NCI-H2029 treated with DMSO at 0.1 percent for 48 hours (cell line): Measurements from ENCODE around the gene PTGES2.

ENCODE experiments used
- DNase-seq: peaks from one replicate; lab custom pipeline; 2025; lab: John Stamatoyannopoulos, UW

PTGES2 gene

DNA sequence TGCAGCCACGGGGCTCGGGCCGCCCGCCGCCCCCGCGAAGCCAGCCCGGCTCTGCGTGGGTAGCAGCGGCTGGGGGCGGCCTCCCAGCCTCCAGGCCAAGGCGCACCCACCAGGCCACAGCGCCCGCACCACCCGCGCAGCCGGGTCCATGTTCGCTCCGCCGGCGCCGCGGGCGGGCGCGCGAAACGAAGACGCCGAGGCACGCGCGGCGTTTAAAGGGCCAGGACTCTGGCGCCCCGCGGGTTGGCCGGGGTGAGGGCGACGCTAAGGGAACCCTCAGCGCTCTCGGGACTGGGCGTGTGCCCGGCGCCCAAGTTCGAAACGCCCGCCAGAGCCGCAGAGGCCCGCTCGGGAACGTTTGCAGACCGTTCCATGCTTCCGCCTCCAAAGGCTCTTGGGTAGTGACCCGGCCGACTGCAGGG, at the start of gene PTGES2:
Gene PTGES2, minus strand, starts transcription at position 162 of the 422 bp plus-strand sequence. Its CDS starts 12 bp downstream, at position 150.
- DNase-seq: peak; percentile 61

DNA sequence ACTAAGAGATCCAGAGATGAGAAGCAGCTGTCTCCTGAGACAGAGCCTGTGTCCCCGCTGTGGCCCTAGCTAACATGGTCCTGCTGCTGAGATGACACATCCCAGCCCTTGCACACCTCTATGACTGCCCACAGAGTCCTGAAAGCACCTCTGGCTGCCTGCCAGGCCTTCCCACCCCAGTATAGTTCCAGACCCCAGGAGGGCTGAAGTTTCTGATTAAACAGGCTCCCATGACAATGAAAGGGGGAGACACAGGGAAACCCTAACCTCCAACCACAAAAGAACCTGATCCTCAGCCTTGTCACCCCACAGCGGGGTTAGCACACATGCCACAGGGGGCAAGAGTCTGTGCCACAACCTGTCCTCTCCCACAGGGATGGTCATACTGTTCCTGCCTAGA, 48.2 kb upstream of the PTGES2 start:
- DNase-seq: no peak

DNA sequence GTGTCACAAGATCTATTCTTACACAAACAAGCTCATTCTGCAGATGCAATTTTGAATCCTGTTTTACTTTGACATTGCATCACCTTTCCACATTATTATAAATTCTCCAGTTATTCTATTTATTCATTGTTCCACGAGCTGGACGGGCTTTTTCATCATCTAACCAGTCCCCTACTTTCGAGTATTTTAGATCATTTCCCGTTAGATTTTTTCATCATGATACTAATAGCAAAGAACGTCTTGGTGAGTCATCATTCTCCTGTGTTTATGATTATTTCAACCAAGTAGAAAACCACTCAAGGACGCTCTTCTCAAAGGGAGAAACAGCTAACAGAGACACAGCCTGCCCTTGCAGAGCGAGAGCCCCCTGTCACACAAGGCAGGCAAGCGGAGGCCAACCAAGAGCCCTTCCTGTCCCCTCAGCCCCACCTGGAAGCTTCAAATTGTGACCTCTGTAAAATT, 47.6 kb upstream of the PTGES2 start:
- DNase-seq: no peak

DNA sequence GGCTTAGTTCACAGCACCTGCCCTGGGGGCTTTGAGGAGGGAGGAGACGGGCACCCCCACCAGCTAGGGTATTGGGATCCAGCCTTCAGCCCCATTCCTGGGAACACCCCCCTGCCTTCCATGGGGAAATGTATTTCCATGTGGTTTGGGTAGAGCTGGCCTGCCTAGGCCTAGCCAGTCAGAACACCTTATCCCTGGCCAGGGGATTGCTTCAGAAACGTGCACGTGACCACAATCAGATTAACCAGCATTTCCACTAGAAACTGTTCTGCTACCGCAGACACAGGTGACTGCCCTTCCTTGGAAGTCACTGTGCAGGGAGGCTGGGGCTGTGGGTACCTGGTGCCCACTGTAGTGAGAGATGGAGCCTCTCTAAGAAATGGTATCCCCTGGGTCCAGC, 46.5 kb upstream of the PTGES2 start:
- DNase-seq: no peak

DNA sequence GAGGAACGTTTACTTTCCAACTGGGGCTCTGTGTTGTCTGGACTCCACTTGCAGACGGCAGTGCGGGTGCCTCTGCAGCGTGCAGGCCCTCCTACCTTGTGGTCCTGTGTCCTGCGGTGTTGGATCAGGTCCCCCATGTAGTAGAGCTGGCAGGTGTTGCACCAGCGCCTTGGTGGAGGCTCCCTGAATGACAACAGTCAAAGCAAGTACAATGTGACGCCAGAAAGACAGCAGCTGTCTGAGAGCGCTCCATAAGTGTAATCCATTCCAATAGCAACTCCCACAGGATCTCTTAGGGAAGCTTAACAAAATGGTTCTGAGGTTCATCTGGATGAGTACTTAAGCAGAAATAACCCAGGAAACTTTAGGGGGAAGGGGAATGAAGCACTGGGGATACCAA, 42.4 kb upstream of the PTGES2 start:
- no peak for DNase-seq

DNA sequence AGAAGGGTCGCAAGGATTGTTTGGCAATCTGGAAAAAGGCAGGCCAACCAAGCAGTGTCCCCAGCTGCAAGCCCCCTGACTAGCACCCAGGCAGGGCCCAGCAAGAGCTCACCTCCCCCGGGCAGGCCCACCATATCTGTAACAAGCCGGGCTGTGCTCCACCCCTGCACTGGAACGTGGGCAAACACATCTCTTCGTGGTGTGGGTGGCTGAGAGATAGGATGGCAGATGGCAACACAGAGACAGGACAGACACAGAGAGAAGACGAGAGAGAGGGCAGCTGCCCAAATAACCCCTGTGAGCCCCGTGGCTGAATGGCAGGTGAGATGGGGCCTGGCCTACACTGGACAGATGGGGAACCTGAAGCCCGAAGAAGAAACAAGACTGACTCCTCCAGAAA, 42.0 kb upstream of the PTGES2 start:
- DNase-seq: no peak

DNA sequence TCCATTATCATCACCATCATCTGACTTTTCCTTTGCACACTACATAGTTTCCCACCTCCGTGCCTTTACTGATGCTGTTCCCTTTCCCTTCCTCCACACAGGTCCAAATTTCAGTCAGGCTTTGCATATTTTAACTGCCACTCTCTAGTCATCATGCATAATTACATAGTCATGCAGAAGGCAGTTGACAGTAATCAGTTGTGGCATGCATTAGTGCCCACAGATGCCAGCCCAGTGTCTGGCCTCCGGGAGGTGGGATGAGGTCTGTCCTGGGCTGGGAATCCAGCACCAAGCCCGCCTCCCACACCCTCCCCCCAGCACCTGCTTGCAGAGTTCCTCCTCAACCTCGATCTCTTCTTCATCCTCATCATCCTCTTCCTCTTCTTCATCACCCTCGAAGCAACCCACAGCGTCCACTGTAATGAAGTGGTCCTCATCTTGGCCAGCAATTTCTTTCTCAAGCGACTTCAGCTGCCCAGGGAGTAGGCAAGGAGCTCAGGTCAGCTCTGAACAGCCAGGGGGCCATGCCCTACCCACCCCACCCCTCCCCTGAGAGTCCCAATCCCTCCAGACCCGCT, 41.3 kb upstream of the PTGES2 start:
- DNase-seq: no peak

DNA sequence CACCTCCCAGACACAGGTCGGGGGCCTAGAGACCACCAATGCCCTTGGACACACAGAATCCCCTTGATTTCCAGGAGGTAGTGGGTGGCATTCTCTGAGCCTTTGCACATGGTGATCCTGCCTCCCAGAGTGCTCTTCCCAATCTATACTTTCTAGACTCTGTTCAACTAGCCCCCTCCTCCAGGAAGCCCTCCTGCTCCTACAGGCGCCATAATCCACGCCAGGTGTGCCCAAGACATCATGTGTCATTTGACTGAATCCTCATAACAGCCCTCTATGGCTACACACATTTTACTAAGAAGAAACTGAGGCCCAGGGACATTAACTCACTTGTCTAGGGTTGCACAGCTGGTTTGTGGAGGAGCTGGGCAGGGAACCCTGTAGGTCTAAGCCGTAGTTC, 39.7 kb upstream of the PTGES2 start:
- no peak for DNase-seq

DNA sequence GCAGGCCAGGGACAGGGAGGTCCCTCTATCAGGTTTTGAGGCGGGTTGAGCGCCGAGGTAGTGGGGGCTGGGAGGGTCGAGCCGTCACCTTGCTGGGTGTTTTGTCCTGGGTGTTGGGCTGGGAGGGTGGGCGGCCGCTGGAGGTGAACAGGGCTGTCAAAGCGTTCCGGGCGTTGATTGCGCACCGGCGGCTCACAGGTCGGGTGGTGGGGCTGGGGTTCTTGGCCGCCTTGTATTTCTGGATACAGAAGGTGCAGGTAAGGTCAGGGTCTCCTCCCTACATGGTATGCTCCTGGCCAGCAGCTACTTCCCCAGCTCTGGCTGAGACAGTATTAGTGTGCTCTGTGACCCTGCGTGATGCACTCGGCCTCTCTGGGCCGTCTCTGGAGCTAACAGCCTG, 38.6 kb upstream of the PTGES2 start:
- DNase-seq: no peak

DNA sequence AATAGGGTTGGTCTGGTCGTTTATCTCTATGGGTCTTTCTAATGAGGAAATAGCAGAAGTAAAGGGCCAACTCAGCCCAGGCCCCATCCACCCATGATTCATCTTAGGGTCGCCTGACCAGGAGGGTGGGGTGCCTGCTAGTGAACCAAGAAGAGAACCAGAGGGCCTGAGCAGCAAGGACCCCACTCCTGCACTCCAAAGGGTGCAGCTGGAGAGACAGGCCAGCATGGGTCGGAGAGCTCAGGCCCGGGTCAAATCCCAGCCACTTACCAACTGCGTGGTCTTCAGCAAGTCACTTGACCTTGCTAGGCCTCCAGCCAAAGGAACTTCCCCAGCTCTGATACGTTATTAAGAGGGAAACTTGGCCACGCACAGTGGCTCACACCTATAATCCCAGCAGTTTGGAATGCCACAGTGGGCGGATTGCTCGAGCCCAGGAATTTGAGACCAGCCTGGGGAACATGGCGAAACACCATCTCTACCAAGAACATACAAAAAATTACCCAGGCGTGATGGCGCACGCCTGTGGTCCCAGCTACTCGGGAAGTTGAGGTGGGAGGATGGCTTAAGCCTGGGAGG, 36.9 kb upstream of the PTGES2 start:
- DNase-seq: no peak

DNA sequence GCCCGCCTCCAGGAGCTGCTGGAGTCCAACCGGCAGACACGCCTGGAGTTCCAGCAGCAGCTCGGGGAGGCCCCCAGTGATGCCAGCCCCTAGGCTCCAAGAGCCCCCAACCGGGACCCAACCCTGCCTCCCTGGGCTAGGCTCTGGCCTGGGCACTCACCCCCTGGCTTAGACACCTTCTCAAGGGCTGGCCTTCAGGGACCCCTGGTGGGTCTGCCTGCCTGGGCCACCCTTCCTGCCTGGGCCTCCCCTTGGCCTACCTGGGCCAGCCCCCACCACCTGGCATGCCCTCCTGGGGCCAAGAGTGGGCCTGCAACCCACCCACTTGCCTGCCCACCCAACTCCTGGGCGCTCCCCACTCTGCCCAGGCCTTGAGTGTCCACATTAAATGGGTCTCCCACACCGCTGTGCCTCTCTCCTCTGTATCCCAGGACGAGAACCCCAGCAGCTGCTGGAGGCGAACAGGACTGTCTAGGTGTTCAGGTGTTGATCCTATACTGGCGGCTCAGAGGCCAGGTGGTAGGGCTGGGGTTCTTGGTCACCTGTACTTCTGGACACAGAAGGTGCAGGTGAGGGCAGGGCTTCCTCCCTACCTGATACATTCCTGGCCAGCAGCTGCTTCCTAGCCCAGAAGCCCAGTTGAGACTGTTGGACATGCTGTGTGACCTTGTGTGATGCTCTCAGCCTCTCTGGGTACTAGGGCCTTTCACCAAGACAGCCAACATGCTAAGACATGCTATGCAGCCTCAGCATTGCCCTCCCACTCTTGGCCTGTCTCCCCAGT, 36.2 kb upstream of the PTGES2 start:
- DNase-seq: no peak

DNA sequence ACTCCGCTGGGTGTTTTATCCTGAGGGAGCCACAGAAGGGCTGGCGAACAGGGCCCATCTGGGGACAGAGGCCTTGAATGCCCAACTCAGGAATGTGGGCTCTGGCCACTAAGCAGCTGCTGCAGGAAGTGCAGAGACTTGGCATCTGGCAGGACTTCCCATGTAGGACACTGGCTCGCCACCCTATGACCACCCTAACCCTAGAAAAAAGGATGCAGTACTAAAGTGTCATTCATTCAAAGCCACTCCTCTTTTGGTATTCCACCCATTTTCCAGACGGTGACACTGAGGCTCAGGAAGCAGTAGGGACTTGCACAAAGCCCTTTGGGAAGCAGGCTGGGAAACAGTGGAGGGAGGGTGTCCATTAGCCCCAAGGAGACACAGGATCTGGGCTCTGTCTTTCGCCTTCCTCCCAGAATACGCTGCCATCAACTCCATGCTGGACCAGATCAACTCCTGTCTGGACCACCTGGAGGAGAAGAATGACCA, 35.5 kb upstream of the PTGES2 start:
- DNase-seq: no peak

DNA sequence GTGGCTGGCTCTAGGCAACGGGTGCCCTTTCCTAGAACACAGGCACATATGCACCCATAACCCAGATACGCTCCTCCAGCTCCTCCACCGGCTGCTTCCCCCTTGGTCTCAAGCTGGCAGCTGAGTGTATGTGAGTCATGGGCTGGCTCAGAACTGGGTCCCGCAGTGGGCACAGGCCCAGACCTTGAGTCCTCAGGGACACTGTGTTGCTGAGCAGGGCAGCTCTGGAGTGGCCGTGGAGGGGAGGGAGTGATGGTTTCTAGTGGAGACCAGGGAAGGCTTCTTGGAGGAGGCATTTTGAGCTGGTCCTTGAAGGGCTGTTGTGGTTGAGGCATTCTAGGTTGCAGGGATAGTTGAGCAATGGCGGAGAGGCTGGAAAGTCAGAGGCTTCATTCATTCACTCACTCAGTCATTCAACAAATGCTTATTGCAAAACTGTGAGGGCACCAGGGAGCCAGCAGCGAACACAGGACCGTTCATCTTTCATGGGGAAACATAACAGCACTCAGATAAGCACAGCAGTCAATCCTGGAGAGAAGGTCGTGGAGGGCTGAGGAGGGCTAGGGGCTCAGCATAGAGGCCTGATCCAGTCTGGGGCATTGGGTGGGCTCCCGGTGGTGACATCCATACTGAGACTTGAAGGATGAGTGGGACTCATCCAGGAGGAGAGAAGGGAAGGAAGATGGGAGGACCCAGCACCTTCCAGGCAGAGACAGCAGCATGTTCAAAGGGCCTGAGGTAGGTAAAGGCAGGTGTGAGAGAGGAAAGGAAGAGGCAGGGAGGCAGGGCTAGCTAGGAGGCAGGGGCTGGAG, 34.9 kb upstream of the PTGES2 start:
- no peak for DNase-seq

DNA sequence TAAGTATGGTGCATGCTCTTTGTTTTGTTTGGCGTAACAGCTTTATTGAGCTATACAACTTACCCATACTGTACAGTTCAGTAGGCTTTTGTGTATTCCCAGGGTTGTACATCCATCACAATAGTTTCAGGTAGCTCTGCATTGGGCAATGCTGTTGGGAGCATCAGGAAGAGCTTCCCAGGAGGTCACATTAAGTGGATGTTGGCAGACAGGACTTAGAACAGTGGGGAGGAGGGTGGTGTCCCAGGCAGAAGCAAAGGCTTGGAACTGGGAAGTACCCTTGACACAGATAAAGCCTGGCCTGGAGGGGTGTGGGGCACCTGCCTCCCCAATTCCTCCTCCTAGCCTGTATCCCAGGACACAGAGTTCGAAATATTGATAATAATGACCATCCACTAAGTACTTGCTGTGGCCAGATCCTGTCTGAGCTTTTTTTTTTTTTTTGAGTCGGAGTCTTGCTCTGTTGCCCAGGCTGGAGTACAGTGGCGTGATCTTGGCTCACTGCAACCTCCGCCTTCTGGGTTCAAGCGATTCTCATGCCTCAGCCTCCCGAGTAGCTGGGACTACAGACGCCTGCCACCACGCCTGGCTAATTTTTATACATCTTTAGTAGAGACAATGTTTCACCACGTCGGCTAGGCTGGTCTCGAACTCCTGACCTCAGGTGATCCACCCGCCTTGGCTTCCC, 33.8 kb upstream of the PTGES2 start:
- peak; percentile 0 for DNase-seq

DNA sequence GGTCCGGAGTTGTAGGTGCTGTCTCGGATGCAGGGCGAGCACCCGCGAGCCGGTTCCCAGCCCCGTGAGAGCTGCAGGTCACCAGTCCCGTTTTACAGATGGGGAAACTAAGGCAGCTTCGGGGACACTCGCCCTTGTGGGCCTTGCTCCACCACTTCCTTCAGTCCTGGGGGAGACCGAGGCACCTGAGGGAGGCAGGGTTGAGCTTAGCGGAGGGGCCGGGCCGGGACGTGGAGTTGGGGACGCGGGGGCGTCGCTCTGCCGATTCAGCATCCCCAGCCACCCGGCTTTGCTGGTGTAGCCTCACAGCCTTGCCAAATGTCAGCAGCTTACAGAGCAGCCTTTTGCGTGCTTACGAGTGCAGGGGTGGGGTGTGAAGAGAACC, 33.1 kb upstream of the PTGES2 start:
- no peak for DNase-seq

DNA sequence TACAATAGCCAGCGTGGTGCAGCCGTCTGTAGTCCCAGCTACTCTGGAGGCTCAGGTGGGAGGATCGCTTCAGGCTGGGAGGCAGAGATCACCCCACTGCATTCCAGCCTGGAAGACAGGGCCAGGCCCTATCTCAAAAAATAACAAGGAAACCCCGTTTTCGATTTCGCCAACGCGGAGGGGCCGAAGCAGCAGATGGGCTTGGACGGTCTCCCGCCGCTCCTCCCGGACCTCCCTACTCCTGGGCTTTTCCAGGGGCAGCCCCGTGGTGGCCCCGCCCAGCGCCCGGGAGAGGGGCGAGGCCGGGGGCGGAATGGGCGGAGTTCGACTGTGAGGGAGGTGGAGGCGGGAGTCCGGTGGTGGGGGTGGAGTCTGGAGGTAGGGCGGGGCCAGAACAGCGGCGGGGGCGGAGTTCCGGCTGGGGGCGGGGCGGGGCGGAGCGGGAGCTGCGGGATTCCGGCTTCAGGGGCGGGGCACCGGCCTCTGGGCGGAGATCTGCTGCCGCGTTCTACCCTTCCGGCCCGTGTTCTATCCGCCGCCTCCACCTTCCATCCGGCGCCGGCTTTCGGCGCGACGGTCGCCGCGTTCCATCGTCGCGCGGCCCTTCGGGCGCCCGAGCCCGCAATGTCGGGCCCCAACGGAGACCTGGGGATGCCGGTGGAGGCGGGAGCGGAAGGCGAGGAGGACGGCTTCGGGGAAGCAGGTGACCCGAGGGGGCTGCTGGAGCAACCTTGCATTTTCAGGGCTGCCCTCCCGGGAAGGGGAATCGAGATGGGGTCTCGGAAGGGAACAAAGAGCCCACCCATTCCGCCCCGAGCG, 32.5 kb upstream of the PTGES2 start, which contains the start of gene BBLN:
Gene BBLN, plus strand, starts transcription at position 482 of the 819 bp plus-strand sequence. Its CDS starts 143 bp downstream, at position 625.
- DNase-seq: peak; percentile 81

DNA sequence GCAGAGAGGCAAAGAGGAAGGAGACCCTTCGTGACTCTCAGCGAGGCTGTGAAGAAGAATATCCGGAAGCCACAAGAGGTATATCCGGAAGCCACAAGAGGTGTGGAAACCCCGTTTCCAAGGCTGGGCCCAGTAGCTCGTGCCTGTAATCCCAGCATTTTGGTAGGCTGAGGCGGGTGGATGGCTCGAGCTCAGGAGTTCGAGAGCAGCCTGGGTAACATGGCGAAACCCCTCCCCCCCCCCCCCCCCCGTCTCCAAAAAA, 31.9 kb upstream of the PTGES2 start:
- DNase-seq: peak; percentile 37

DNA sequence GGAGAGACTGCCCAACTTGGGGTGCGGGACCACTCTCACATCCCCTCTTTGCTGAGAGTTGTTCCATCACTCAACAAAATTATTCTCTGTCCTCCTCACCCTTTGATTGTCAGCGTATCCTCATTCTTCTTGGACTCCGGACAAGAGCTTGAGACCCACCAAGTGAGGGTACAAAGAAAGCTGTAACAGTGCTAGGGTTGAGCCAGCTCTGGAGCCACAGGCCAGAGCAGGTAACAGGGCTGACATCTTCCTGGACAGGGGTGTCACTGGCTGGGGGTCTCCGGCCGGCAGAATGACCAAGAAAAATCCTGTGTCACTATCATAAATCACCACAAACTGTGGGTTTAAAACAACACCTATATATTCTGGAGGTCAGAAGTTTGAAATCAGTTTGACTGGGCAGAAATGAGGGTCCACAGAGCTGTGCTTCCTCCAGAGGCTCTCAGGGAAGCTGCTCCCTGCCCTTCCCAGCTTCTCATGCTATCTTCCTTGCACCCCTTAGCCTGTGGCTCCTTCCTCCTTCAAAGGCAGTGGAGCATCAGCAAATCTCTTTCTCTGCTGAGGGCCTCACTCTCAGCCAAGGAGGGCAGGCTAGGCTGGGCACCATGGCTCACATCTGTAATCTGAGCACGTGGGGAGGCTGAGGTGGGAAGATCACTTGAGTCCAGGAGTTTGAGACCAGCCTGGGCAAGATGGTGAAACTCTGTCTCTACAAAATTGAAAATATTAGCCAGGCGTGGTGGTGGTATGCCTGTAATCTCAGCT, 28.4 kb upstream of the PTGES2 start:
- no peak for DNase-seq

DNA sequence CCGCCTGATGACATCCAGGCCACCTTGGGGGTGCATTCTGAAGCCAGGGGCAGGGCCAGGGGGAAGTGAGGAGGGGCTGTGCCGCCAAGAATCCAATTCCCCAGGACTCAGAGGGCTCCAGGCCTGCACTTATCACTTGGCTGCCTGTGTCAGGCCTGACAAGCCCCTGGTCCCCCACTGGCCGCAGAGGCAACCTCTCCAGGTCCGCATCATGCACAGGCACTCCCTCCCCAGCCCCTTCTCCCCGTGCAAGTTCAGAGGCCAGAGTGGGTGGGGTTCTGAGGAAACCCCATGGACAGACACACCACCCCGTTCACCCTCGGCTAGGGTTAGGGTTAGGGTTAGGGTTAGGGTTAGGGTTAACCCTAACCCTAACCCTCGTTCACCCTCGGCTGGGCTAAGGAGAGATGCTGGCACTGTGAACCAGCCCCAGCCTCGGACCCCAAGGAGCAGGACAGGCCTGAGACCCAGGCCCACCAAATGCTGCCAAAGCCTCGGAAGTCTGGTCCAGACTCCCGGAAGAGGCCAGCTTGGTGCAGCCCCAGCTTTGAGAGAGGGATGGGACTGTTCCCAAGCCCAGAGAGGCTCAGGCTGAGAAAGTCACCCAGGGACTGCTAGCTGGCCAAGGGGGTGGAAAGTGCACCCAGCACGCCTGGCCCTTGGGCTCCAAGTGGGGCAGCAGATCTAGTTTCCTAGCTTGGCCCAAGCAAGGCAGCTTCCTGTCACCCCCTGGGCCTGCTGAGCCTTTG, 26.6 kb upstream of the PTGES2 start:
- no peak for DNase-seq
